GM08714 (cell line): ENCODE data around the gene TIMELESS.

Source experiments
- H3K4me3 ChIP-seq: fragments of 200-500 bp; sonication (Bioruptor generic); 2 replicates; pipeline ENCODE4 v1.5.1; 2014; ENCODE audit warnings: mild to moderate bottlenecking, low read length, inconsistent platforms
- ZNF274 ChIP-seq: IDR thresholded peaks from 2 replicates; pipeline ENCODE4 v1.6.1; 2012; ENCODE audit warnings: mild to moderate bottlenecking, low read depth, low read length

Gene TIMELESS

DNA sequence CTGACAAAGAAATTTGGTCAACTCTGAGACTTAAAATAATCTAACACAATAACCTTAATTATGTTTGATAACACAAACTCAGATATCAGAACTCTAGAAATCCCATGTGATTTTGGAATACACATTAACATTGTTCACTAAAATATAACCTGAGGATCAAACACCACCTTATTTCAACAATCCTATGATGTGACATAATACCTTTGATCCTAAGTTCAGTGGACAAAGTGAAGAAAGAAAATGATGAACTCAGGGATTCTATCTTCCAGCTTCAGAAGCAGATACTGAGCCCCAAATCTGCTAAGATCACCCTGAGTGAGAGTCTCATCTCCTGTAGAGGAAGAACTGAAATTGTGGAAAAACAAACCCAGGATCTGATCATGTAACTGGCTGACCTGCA is 50.9 kb downstream of the TIMELESS start:
- no peak overlapping the region for H3K4me3 ChIP-seq
- TF ChIP-seq ZNF274: no peak

DNA sequence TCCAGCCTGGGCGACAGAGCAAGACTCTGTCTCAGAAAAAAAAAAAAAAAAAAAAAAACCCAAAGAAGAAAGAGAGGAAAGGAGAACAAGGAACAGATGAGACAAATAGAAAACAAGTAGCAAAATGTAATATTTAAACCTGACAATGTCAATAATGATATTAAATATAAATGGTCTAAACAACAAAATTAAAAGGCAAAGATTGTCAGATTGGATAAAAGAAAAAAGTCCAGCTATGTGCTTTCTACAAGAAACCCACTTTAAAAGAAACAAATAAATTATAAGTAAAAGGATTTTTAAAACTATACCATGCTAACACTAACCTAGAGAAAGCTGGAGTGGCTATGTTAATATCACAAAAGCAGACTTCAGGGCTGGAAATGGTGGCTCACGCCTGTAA is 56.9 kb downstream of the TIMELESS start:
- TF ChIP-seq ZNF274: no peak
- no peak overlapping the region for H3K4me3 ChIP-seq

DNA sequence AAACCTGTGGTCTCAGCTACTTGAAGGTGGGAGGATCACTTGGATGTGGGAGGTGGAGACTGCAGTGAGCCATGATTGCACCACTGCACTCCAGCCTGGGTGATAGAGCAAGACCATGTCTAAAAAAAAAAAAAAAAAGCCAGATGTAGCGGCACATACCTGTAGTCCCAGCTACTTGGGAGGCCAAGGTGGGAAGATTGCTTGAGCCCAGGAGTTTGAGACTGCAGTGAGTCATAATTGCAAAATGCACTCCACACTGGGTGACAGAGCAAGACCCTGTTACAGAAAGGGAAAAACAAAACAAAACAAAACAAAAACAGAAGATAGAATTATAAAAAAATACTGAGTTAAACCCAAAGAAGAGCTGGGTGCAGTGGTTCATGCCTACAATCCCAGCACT is 57.5 kb downstream of the TIMELESS start:
- TF ChIP-seq ZNF274: no peak
- H3K4me3 ChIP-seq: no peak overlapping the region

DNA sequence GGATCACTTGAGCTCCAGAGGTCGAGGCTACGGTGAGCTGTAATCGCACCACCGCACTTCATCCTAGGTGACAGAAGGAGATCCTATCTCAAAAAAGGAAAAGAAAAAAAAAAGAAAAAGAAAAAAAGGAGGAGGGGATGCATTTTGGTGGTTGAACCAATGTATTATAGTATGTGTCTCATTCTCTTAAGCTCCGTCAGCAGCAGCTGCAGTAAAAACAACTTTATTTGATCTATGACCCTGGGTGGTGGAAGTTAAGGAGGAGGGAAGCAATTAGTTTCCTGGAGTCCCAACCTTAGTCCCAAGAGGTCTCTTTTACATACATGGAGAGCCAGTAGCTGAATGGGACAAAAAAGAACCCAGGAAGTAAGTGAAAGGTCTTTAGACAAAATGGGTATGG is 59.8 kb downstream of the TIMELESS start:
- no peak overlapping the region for H3K4me3 ChIP-seq
- no peak for TF ChIP-seq ZNF274

DNA sequence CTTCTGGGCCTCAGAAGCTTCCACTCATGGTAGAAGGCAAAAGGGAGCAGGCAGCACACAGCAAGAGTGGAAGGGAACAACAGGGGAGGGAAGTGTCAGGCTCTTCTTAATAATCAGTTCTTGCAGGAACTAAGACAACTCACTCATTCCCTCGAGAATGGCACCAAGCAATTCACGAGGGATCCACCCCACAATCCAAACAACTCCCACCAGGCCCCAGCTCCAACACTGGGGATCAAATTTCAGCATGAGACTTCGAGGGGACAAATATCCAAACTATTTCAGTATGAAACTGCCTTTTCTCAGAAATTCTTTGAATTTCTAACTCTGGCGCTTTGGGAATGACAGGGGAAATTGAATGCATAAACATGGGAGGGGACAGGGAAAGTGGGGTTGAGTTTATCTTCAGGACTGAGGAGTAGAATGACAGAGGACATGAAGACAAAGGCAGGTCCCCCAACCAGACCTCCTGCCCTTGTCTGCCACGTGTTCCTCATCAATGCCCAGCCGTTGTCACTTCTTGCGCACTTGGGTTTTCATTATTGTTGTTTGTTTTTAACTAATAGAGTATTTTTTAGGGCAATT is 62.0 kb downstream of the TIMELESS start:
- H3K4me3 ChIP-seq: no peak overlapping the region
- no peak for TF ChIP-seq ZNF274

DNA sequence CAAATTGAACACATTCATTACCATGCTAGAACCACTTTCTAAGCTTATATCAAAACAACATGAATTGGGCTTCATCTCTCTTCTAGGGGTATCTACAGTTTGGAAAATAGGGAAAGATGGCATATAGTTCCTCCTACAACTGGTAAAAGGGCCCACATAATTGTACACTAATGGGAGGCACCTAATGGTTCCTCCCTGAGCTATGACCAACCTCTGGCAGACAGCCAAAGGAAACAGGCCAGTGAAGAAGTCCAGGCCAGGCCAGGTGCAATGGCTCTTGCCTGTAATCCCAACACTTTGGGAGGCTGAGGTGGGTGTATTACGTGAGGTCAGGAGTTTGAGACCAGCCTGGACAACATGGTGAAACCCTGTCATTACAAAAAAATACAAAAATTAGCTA is 63.4 kb downstream of the TIMELESS start:
- no peak for TF ChIP-seq ZNF274
- no peak overlapping the region for H3K4me3 ChIP-seq

DNA sequence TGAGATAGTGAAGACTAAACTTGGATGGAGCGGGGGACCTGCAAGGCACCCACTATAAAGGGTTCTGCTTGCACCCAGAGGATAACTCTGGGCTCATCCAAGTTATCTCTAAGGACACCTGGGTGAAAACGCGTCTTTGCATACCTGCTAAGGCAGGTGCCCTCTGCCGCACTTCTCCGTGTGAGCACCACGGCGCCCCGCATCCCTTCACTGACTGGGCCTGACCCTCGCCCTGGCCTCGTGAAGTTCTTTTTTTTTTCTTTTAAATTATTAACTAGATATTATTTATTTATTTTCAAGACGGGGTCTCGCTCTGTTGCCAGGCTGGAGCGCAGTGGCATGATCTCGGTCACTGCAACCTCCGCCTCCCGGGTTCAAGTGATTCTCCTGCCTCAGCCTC is 66.6 kb downstream of the TIMELESS start:
- no peak overlapping the region for H3K4me3 ChIP-seq
- no peak for TF ChIP-seq ZNF274

DNA sequence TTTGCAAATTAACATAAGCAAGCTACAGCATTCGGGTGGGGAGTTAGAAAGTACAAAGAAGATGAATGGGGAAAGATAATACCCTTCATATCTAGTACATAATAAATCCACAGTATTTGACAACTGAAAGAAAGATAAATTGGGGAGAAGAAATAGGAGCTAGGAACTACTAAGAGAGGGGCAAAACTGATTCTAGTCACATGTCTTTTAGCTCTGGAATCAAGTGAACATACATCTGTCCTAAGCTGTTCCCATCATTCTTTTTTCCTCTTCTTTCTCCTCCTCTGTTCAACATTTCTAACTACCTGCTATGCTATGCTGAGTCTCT is 71.3 kb downstream of the TIMELESS start:
- no peak overlapping the region for H3K4me3 ChIP-seq
- no peak for TF ChIP-seq ZNF274

DNA sequence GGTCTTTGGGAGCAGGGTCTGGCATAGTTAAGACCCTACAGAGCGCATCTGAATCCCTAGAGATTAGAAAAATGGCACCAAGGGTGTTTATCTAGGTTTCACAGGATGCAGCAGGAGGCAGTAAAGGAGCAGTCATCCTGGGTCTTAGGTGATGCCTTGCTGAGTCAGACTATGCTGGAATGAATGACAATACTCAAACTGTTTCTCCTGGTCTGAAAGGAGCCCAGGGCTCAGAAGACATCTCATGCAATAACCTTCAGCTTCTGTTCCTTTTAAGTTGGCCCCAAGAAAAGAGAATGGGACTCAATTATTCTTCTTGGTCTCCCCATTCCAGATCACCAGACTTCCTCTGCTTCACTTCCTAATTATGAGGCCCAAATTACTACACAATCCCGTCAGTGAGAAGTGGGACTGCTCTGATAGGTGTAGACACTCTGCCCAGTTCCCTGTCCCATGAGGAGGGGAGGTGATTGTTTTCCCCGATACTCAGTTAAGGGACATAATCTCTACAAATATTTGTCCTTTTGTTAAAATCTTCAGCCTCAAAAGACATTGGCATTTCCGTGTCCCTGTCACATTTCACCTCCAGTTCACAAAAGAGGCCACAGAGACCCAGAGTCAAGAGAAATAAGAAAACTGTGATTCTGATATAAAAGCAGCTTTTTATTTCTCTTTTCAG is 71.8 kb downstream of the TIMELESS start:
- no peak overlapping the region for H3K4me3 ChIP-seq
- no peak for TF ChIP-seq ZNF274

DNA sequence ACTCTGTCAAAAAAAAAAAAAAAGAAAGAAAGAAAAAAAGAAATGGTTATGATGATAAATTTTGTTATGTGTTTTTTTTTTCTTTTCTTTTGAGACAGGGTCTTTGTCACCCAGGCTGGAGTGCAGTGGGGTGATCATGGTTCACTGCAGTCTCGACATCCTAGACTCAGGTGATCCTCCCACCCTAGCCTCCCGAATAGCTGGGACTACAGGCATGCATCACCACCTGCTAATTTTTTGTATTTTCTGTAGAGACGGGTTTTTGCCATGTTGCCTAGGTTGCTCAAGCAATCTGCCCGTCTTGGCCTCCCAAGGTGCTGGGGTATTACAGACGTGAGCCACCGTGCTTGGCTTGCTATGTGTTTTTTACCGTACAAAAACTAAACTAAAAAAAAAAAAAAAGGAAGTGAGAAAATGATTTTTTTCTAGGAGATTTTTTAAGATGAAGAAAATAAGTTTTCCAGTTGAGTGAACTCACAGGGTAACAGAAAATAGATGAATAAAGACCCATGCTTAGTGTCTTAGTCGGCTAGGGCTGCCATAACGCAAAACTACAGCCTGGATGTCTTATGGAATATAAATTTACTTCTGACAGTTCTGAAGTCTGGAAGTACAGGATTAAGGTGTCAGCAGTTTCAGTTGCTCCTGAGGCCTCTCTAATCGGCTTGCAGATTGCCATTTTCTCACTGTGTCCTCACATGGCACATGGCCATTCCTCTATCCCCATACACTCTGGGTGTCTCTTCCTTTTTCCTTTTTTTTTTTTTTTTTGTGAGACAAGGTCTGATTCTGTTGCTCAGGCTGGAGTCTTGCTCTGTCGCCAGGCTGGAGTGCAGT is 73.4 kb downstream of the TIMELESS start:
- no peak for TF ChIP-seq ZNF274
- peak overlapping the region; percentile 26; the same call in 1 of the 2 replicates for H3K4me3 ChIP-seq

DNA sequence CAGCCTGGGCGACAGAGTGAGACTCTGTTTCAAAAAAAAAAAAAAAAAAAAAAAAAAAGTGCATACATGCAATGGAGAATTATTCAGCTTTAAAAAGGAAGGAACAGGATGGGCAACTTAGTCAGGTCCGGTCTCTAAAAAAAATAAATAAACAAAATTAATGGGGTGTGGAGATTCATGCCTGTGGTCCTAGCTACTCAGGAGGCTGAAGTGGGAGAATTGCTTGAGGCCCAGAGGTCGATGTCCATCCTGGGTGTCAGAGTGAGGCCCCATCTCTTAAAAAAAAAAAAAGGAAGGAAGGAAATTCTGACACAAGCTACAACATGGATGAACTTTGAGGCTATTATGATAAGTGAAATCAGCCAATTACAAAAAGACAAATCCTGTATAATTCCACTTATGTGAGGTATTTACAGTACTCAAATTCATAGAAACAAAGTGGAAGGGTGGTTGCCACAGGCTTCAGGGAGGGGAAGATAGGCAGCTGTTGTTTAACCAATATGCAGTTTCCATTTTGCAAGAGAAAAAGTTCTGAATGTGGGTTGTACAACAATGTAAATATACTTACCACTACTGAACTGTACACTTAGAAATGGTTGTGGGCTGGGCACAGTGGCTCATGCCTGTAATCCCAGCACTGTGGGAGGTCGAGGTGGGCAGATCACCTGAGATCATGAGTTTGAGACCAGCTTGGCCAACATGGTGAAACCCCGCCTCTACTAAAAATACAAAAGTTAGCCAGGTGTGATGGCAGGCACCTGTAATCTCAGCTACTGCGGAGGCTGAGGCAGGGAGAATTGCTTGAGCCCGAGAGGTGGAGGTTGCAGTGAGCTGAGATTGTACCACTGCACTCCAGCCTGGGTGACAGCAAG is 74.3 kb downstream of the TIMELESS start:
- no peak for TF ChIP-seq ZNF274

DNA sequence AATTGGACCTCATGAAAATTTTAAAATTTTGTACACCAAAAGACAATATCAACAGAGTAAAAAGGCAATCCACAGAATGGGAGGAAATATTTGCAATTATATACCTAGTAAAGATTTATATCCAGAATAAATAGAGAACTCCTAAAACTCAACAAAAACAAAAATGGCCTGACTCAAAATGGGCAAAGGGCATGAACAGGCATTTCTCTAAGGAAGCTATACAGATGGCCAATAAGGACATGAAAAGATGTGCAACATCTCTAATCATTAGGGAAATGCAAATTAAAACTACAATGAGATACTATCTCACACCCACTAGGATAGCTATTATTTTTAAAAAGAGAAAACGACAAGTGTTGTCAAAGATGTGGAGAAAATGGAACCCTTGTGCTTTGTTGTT is 75.7 kb downstream of the TIMELESS start:
- H3K4me3 ChIP-seq: no peak overlapping the region
- TF ChIP-seq ZNF274: no peak

More for the DNA sequence above, 74.3 kb downstream of the TIMELESS start:
- H3K4me3 ChIP-seq: peak overlapping the region; percentile 9; the same call in 1 of the 2 replicates

DNA sequence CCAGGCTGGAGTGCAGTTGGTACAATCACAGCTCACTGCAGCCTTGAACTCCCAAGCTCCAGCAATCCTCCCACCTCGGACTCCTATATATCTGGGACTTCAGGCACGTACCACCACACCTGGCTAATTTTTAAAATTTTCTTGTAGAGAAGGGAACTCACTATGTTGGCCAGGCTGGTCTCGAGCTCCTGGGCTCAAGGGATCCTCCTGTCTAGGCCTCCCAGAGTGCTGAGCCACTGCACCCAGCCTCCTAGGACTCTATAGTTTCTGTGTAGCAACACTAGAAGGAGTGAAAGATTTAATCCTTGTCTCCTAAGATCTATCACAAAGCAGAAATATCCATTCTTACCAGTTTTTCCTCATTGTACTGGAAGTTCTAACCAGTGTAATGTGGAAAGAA is 82.3 kb downstream of the TIMELESS start:
- no peak for TF ChIP-seq ZNF274
- H3K4me3 ChIP-seq: no peak overlapping the region
